ENCODE data around the gene NRCAM. TPM values are rescaled to one million over a fixed set of nuclear protein-coding genes. Genes with fewer than 3 reads are reported as not detected.

NRCAM gene
- polyA plus RNA-seq, 3 donors = not detected

- intact Hi-C loops (cut with micrococcal nuclease) = no loop called here
- Histone ChIP-seq H3K4me1 (ENCODE audit: control insufficient read depth in 1 of 2, insufficient read depth in 2 of 2, low read length in 2 of 2) (no peaks in the 10 kb centered on the region), H3K79me2 (ENCODE audit: insufficient read depth, low read length) (no peaks in the 10 kb centered on the region), H2AFZ (ENCODE audit: insufficient read depth, low read depth, low read length, poor library complexity, severe bottlenecking) (no peak overlapping the region), H3K36me3 (replicated peaks in 1 of 2; ENCODE audit: control insufficient read depth in 1 of 2, insufficient read depth in 2 of 2, low read length in 2 of 2) (no peaks in the 10 kb centered on the region), H3K9ac (ENCODE audit: insufficient read depth, low read length, poor library complexity, severe bottlenecking) (no peak overlapping the region), H3K4me2 (replicated peaks; ENCODE audit: extremely low read depth, low read length, poor library complexity, severe bottlenecking) (no peak overlapping the region), H3K27ac (ENCODE audit: low read depth in 1 of 2, low read length in 2 of 2) (no peak overlapping the region), H3K4me3 (replicated peaks in 1 of 3; ENCODE audit: low read depth in 2 of 3, low read length in 3 of 3) (no peak overlapping the region), H4K20me1 (ENCODE audit: insufficient read depth, low read length) (no peaks in the 10 kb centered on the region), H3K27me3 (ENCODE audit: control insufficient read depth in 2 of 2, insufficient read depth in 2 of 2, low read length in 2 of 2) (no peaks in the 10 kb centered on the region), H3K9me3 (replicated peaks in 1 of 2; ENCODE audit: control insufficient read depth in 1 of 2, insufficient read depth in 1 of 2, low read length in 2 of 2) (no peaks in the 10 kb centered on the region)
- DNase-seq = no peak
- Mint-ChIP-seq H3K4me1 (no peaks in the 10 kb centered on the region), H3K27me3 (ENCODE audit: low read depth in 3 of 3) (peaks cover 0 to 2% (median 1%) of the 10 kb centered on the region in 3 donors), H3K9me3 (peaks cover 0 to 3% (median 0%) of the 10 kb centered on the region in 7 donors), H3K27ac (no peak overlapping the region), H3K4me3 (no peak overlapping the region), H3K36me3 (no peaks in the 10 kb centered on the region)
- TF ChIP-seq CTCF (IDR thresholded peaks at IDR 0.05) = no peak
- WGBS (ENCODE audit: insufficient coverage) = no CpG with 5 or more reads among the region's 2 CpGs
Measured at GRCh38 chr7:108245523-108246226, 210.6 kb downstream of the NRCAM start.

- no peak overlapping the region for H3K4me3 Mint-ChIP-seq
- Histone ChIP-seq H3K36me3 (replicated peaks in 1 of 2; ENCODE audit: control insufficient read depth in 1 of 2, insufficient read depth in 2 of 2, low read length in 2 of 2) (no peaks in the 10 kb centered on the region), H2AFZ (ENCODE audit: insufficient read depth, low read depth, low read length, poor library complexity, severe bottlenecking) (no peak overlapping the region), H3K27me3 (ENCODE audit: control insufficient read depth in 2 of 2, insufficient read depth in 2 of 2, low read length in 2 of 2) (no peaks in the 10 kb centered on the region), H3K4me2 (replicated peaks; ENCODE audit: extremely low read depth, low read length, poor library complexity, severe bottlenecking) (no peak overlapping the region), H3K4me3 (replicated peaks in 1 of 3; ENCODE audit: low read depth in 2 of 3, low read length in 3 of 3) (no peak overlapping the region), H3K9ac (ENCODE audit: insufficient read depth, low read length, poor library complexity, severe bottlenecking) (no peak overlapping the region), H3K27ac (ENCODE audit: low read depth in 1 of 2, low read length in 2 of 2) (no peak overlapping the region), H4K20me1 (ENCODE audit: insufficient read depth, low read length) (no peaks in the 10 kb centered on the region), H3K79me2 (ENCODE audit: insufficient read depth, low read length) (no peaks in the 10 kb centered on the region), H3K9me3 (replicated peaks in 1 of 2; ENCODE audit: control insufficient read depth in 1 of 2, insufficient read depth in 1 of 2, low read length in 2 of 2) (no peaks in the 10 kb centered on the region), H3K4me1 (ENCODE audit: control insufficient read depth in 1 of 2, insufficient read depth in 2 of 2, low read length in 2 of 2) (no peaks in the 10 kb centered on the region)
- TF ChIP-seq CTCF (IDR thresholded peaks at IDR 0.05) = no peak
- intact Hi-C loops (cut with micrococcal nuclease) = no loop called here
- no peaks in the 10 kb centered on the region for H3K36me3 Mint-ChIP-seq
- H3K9me3 Mint-ChIP-seq = peaks cover 0 to 3% (median 0%) of the 10 kb centered on the region in 7 donors
- no peak overlapping the region for H3K27ac Mint-ChIP-seq
- peaks cover 0 to 4% (median 0%) of the 10 kb centered on the region in 3 donors for H3K27me3 Mint-ChIP-seq (ENCODE audit: low read depth in 3 of 3)
- DNase-seq = no peak
- no CpG with 5 or more reads among the region's 3 CpGs for WGBS (ENCODE audit: insufficient coverage)
- H3K4me1 Mint-ChIP-seq = no peaks in the 10 kb centered on the region
Measured at GRCh38 chr7:108244110-108244509, 212.1 kb downstream of the NRCAM start.

Measured in CD14-positive monocyte (primary cell).